Liver (tissue), 9 donors: ENCODE measurements around the gene LPCAT1. TPM values are rescaled to one million over a fixed set of nuclear protein-coding genes. Genes with fewer than 3 reads are reported as not detected.

Experiments
- DNase-seq: peaks from one replicate; pipeline ENCODE4 v3.0.0-alpha.2; 2017; ENCODE audit warnings: low spot score
- H3K27ac ChIP-seq, 2 donors: one replicate each; pipeline ENCODE4 v1.7.0; 2013; ENCODE audit warnings: inconsistent platforms in 2 of 2, low read length in 2 of 2, control low read depth in 1 of 2, low read depth in 1 of 2, mild to moderate bottlenecking in 1 of 2
- H3K27me3 ChIP-seq, 4 donors: one replicate each; pipeline versions ENCODE4 v1.6.1 to v1.7.0; 2013; ENCODE audit warnings: low read length in 3 of 4, inconsistent platforms in 1 of 4, mild to moderate bottlenecking in 1 of 4, moderate library complexity in 1 of 4; ENCODE audit not compliant: control insufficient read depth in 4 of 4, insufficient read depth in 4 of 4
- H3K36me3 ChIP-seq, 4 donors: one replicate each; pipeline versions ENCODE4 v1.6.1 to v1.7.0; 2013; ENCODE audit warnings: low read length in 3 of 4, mild to moderate bottlenecking in 3 of 4, low read depth in 1 of 4, moderate library complexity in 1 of 4; ENCODE audit not compliant: control insufficient read depth in 4 of 4, insufficient read depth in 3 of 4
- H3K4me1 ChIP-seq, 4 donors: one replicate each; pipeline versions ENCODE4 v1.6.1 to v1.7.0; 2013; ENCODE audit warnings: low read length in 3 of 4, mild to moderate bottlenecking in 3 of 4, moderate library complexity in 1 of 4; ENCODE audit not compliant: control insufficient read depth in 4 of 4, insufficient read depth in 4 of 4
- H3K4me3 ChIP-seq, 3 donors: one replicate each; pipeline versions ENCODE4 v1.6.1 to v1.7.0; 2013; ENCODE audit warnings: low read length in 3 of 3, control low read depth in 1 of 3, low read depth in 1 of 3, mild to moderate bottlenecking in 1 of 3
- H3K9ac ChIP-seq, 2 donors: one replicate each; pipeline ENCODE4 v1.7.0; 2013; ENCODE audit warnings: low read length in 2 of 2, mild to moderate bottlenecking in 2 of 2, moderate library complexity in 2 of 2, control low read depth in 1 of 2, low read depth in 1 of 2
- H3K9me3 ChIP-seq, 4 donors: one replicate each; pipeline versions ENCODE4 v1.6.1 to v1.7.0; 2013; ENCODE audit warnings: low read length in 3 of 4; ENCODE audit not compliant: control insufficient read depth in 4 of 4
- EGR1 ChIP-seq, 2 donors: IDR thresholded peaks; 2 replicates each; pipeline ENCODE4 v1.6.1; 2016 to 2018; ENCODE audit warnings: antibody characterized with exemption in 2 of 2, low read depth in 2 of 2
- FOXA1 ChIP-seq: IDR thresholded peaks from 2 replicates; pipeline ENCODE4 v1.6.1; 2016; ENCODE audit warnings: antibody characterized with exemption
- FOXA2 ChIP-seq: IDR thresholded peaks from 2 replicates; pipeline ENCODE4 v1.6.1; 2016; ENCODE audit warnings: antibody characterized with exemption
- GABPA ChIP-seq, 2 donors: IDR thresholded peaks in 1 of 2; conservative IDR thresholded peaks in 1 of 2; 2 replicates each; pipeline ENCODE4 v1.6.1; 2016; ENCODE audit warnings: antibody characterized with exemption in 2 of 2, mild to moderate bottlenecking in 1 of 2, moderate library complexity in 1 of 2
- HNF4A ChIP-seq, 2 donors: conservative IDR thresholded peaks; 2 replicates each; pipeline ENCODE4 v1.6.1; 2016; ENCODE audit warnings: antibody characterized with exemption in 2 of 2, mild to moderate bottlenecking in 2 of 2
- HNF4G ChIP-seq: IDR thresholded peaks from 2 replicates; pipeline ENCODE4 v1.6.1; 2016; ENCODE audit warnings: antibody characterized with exemption
- JUND ChIP-seq, 2 donors: IDR thresholded peaks; 2 replicates each; pipeline ENCODE4 v1.6.1; 2016; ENCODE audit warnings: antibody characterized with exemption in 2 of 2
- RAD21 ChIP-seq, 2 donors: IDR thresholded peaks; 2 replicates each; pipeline ENCODE4 v1.6.1; 2016; ENCODE audit warnings: antibody characterized with exemption in 2 of 2, mild to moderate bottlenecking in 2 of 2
- RXRA ChIP-seq, 2 donors: IDR thresholded peaks; 2 replicates each; pipeline ENCODE4 v1.6.1; 2017 to 2018; ENCODE audit warnings: antibody characterized with exemption in 2 of 2, mild to moderate bottlenecking in 1 of 2
- SP1 ChIP-seq: IDR thresholded peaks from 2 replicates; pipeline ENCODE4 v1.6.1; 2018; ENCODE audit warnings: antibody characterized with exemption, mild to moderate bottlenecking
- YY1 ChIP-seq: IDR thresholded peaks from 2 replicates; pipeline ENCODE4 v1.6.1; 2016; ENCODE audit warnings: antibody characterized with exemption, mild to moderate bottlenecking
- WGBS: extraction: QIAGEN DNeasy Blood & Tissue Kit; methylation state at CpG from one replicate; pipeline ENCODE4 v1.1.7; 2013; 5-methylcytosine and 5-hydroxymethylcytosine counted together
- polyA plus RNA-seq, 2 donors: library from polyadenylated mRNA; stranded (reverse) in 1 of 2; unstranded in 1 of 2; fragments of 200-250 nt in 1 of 2; fragments of >200 nt in 1 of 2; fragmentation: Nextera tagmentation in 1 of 2; extraction: Ambion mirVana in 1 of 2; gene quantifications; one replicate each; pipeline versions ENCODE4 v1.2.1 to v1.2.3, GENCODE V29; 2013 to 2015
- total RNA-seq, 2 donors: library from RNA; depleted of rRNA; stranded (reverse); fragments of >200 nt; gene quantifications; one replicate each; pipeline ENCODE4 v1.2.3, GENCODE V29; 2014
- TF ChIP-seq, protein P1 (sequence below): fragments of 150-350 bp; IDR thresholded peaks from 2 replicates; pipeline ENCODE4 v1.5.1; 2017; ENCODE audit warnings: improper control_type of control experiment, low read depth, low read length; ENCODE audit not compliant: missing input control
- TF ChIP-seq, protein P2 (sequence below): IDR thresholded peaks from 2 replicates; pipeline ENCODE4 v1.6.1; 2016; ENCODE audit warnings: antibody characterized with exemption, mild to moderate bottlenecking
- TF ChIP-seq, protein P3 (sequence below): IDR thresholded peaks from 2 replicates; pipeline ENCODE4 v1.6.1; 2016; ENCODE audit warnings: antibody characterized with exemption
- TF ChIP-seq, protein P4 (sequence below): IDR thresholded peaks from 2 replicates; pipeline ENCODE4 v1.6.1; 2016; ENCODE audit warnings: antibody characterized with exemption
- donor health status: healthy.
- donor health status: healthy.
- donor health status: healthy.
- donor health status: healthy.
- donor health status: healthy.

Gene LPCAT1
- total and polyA plus RNA-seq, 4 donors, result 1.5 to 12.8 (median 9.9) TPM

DNA sequence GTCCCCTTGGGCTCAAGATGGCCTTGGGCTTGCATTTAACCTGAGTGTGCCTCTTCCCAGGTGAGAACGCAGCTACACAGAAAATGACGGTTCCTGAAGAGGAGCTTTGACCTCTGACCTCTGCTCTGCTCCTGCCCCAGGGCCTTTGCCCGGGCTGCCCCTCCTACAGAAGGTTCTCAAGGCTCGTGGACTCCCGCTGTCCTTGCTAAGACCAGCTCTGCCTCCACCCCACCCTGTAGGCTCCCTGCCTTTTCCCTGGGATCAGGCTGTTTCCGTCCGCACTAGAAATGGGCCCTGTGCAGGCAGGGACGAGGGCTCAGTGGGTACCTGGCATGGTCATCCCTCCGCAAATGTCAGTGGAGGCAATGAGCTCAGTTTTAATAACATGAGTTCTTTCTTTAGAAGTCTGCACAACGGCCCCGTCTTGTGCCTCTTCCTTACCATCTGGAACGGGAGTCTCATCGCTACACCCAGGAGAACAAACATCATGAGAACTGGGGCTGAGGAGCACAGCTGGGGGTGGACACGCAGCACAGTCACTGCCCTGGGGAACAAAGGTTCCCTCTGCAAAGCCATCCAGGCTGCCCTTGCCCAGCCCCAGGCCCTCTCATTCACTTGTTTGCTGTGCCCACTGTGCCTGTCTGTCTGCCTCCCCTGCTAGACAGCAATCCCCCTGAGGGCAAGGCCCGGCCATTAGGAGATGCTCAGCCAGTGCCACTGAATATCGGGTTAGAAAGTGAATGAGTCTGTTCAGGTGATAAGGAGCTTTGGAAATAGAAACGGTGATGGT is 26.7 kb upstream of the LPCAT1 start:
- H3K27ac ChIP-seq, result no peak overlapping the region
- TF ChIP-seq, protein P1, sequence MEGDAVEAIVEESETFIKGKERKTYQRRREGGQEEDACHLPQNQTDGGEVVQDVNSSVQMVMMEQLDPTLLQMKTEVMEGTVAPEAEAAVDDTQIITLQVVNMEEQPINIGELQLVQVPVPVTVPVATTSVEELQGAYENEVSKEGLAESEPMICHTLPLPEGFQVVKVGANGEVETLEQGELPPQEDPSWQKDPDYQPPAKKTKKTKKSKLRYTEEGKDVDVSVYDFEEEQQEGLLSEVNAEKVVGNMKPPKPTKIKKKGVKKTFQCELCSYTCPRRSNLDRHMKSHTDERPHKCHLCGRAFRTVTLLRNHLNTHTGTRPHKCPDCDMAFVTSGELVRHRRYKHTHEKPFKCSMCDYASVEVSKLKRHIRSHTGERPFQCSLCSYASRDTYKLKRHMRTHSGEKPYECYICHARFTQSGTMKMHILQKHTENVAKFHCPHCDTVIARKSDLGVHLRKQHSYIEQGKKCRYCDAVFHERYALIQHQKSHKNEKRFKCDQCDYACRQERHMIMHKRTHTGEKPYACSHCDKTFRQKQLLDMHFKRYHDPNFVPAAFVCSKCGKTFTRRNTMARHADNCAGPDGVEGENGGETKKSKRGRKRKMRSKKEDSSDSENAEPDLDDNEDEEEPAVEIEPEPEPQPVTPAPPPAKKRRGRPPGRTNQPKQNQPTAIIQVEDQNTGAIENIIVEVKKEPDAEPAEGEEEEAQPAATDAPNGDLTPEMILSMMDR, result no peak
- TF ChIP-seq YY1, result no peak
- no peak for TF ChIP-seq GABPA (IDR thresholded peaks at IDR 0.05 in 1 of 2, conservative IDR thresholded peaks at IDR 0.05 in 1 of 2)
- no peak for TF ChIP-seq JUND (IDR thresholded peaks at IDR 0.05)
- no peak for TF ChIP-seq SP1
- TF ChIP-seq RAD21 (IDR thresholded peaks at IDR 0.05), result no peak
- TF ChIP-seq, protein P2, sequence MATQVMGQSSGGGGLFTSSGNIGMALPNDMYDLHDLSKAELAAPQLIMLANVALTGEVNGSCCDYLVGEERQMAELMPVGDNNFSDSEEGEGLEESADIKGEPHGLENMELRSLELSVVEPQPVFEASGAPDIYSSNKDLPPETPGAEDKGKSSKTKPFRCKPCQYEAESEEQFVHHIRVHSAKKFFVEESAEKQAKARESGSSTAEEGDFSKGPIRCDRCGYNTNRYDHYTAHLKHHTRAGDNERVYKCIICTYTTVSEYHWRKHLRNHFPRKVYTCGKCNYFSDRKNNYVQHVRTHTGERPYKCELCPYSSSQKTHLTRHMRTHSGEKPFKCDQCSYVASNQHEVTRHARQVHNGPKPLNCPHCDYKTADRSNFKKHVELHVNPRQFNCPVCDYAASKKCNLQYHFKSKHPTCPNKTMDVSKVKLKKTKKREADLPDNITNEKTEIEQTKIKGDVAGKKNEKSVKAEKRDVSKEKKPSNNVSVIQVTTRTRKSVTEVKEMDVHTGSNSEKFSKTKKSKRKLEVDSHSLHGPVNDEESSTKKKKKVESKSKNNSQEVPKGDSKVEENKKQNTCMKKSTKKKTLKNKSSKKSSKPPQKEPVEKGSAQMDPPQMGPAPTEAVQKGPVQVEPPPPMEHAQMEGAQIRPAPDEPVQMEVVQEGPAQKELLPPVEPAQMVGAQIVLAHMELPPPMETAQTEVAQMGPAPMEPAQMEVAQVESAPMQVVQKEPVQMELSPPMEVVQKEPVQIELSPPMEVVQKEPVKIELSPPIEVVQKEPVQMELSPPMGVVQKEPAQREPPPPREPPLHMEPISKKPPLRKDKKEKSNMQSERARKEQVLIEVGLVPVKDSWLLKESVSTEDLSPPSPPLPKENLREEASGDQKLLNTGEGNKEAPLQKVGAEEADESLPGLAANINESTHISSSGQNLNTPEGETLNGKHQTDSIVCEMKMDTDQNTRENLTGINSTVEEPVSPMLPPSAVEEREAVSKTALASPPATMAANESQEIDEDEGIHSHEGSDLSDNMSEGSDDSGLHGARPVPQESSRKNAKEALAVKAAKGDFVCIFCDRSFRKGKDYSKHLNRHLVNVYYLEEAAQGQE, result no peak
- no peak for TF ChIP-seq RXRA (IDR thresholded peaks at IDR 0.05)
- TF ChIP-seq, protein P3, sequence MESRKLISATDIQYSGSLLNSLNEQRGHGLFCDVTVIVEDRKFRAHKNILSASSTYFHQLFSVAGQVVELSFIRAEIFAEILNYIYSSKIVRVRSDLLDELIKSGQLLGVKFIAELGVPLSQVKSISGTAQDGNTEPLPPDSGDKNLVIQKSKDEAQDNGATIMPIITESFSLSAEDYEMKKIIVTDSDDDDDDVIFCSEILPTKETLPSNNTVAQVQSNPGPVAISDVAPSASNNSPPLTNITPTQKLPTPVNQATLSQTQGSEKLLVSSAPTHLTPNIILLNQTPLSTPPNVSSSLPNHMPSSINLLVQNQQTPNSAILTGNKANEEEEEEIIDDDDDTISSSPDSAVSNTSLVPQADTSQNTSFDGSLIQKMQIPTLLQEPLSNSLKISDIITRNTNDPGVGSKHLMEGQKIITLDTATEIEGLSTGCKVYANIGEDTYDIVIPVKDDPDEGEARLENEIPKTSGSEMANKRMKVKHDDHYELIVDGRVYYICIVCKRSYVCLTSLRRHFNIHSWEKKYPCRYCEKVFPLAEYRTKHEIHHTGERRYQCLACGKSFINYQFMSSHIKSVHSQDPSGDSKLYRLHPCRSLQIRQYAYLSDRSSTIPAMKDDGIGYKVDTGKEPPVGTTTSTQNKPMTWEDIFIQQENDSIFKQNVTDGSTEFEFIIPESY, result no peak
- no peak for TF ChIP-seq HNF4G
- TF ChIP-seq, protein P4, sequence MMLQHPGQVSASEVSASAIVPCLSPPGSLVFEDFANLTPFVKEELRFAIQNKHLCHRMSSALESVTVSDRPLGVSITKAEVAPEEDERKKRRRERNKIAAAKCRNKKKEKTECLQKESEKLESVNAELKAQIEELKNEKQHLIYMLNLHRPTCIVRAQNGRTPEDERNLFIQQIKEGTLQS, result no peak
- H3K4me1 ChIP-seq, result no peaks in the 10 kb centered on the region
- no peaks in the 10 kb centered on the region for H3K36me3 ChIP-seq
- no peaks in the 10 kb centered on the region for H3K27me3 ChIP-seq
- no peak overlapping the region for H3K9ac ChIP-seq
- H3K9me3 ChIP-seq, result no peaks in the 10 kb centered on the region
- 91% methylated on average over 17 of the region's 17 CpGs for WGBS
- peak; percentile 21 for DNase-seq
- H3K4me3 ChIP-seq, result no peak overlapping the region

DNA sequence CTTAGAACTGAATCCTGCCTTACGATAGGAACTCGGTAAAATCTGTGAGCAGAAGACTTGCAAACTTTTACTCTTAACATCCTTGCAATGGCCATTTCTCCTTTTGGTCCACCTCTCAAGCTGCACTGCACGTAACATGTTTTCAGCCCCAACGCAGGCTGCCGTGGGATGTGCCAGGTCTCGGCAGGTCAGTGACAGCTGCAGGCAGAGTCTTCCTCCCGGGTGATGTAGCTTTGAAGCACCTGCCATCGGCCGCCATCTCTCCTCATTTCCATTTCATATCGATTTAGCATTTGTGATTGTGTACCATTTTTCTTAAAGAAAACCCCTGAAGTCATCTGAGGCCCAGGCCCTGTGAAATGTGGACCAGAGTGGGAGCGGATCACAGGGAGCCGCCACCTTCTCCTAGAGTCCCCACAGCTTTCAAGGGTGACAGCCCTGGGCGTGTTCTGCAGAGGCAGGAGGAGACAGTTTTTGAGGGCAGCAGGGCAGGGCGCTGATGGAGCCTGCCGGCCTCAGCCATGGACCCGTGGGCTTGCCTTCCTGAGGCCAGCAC is 25.8 kb upstream of the LPCAT1 start:
- no peaks in the 10 kb centered on the region for H3K4me1 ChIP-seq
- no peak overlapping the region for H3K9ac ChIP-seq
- H3K4me3 ChIP-seq, result no peak overlapping the region
- 86% methylated on average over 16 of the region's 16 CpGs for WGBS
- H3K36me3 ChIP-seq, result no peaks in the 10 kb centered on the region
- no peaks in the 10 kb centered on the region for H3K27me3 ChIP-seq
- DNase-seq, result peak; percentile 22
- no peaks in the 10 kb centered on the region for H3K9me3 ChIP-seq
- no peak overlapping the region for H3K27ac ChIP-seq
- TF ChIP-seq FOXA1 (no peak), EGR1 (IDR thresholded peaks at IDR 0.05; ENCODE audit: low read depth in 2 of 2) (no peak), YY1 (no peak), HNF4A (conservative IDR thresholded peaks at IDR 0.05) (no peak), SP1 (no peak), FOXA2 (no peak), JUND (IDR thresholded peaks at IDR 0.05) (no peak)
- TF ChIP-seq, protein P1, result no peak
- TF ChIP-seq, protein P3, result no peak
